GM10248 (cell line): ENCODE results near the gene SARNP.

Source experiments
- CTCF ChIA-PET: fragments of 300-600 bp; sonication (Branson Sonifier 250); formaldehyde crosslinking; extraction: SDS; loops from one replicate; lab custom pipeline; 2021; ENCODE audit warnings: antibody characterized with exemption; lab: Yijun Ruan, JAX
- POLR2A ChIA-PET: fragments of 350-650 bp; sonication (Branson Sonifier 250); formaldehyde crosslinking; extraction: SDS; loops from one replicate; lab custom pipeline; 2020; ENCODE audit warnings: antibody characterized with exemption; lab: Yijun Ruan, JAX
- DNase-seq: peaks from one replicate; pipeline ENCODE4 v3.0.0; 2012; ENCODE audit errors: extremely low spot score
- TF ChIP-seq, protein P1 (sequence below): IDR thresholded peaks from 2 replicates; pipeline ENCODE4 v1.5.1; 2012; ENCODE audit warnings: mild to moderate bottlenecking, low read depth; ENCODE audit errors: extremely low read depth, missing control alignments, control extremely low read depth

Gene SARNP

DNA sequence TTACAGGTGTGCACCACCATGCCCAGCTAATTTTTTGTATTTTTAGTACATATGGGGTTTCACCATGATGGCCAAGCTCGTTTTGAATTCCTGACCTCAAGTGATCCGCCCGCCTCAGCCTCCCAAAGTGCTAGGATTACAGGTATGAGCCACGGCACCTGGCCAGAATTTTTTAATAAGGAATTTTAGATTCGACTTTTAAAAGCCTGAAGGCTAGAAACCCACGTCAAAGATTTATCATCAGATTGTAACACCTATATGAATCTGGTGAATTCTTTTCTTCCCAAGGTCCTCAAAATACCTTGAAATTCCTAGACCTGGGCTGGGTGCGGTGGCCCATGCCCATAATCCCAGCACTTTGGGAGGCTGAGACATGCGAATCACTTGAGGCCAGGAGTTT, 43.9 kb upstream of the SARNP start:
- TF ChIP-seq, protein P1, sequence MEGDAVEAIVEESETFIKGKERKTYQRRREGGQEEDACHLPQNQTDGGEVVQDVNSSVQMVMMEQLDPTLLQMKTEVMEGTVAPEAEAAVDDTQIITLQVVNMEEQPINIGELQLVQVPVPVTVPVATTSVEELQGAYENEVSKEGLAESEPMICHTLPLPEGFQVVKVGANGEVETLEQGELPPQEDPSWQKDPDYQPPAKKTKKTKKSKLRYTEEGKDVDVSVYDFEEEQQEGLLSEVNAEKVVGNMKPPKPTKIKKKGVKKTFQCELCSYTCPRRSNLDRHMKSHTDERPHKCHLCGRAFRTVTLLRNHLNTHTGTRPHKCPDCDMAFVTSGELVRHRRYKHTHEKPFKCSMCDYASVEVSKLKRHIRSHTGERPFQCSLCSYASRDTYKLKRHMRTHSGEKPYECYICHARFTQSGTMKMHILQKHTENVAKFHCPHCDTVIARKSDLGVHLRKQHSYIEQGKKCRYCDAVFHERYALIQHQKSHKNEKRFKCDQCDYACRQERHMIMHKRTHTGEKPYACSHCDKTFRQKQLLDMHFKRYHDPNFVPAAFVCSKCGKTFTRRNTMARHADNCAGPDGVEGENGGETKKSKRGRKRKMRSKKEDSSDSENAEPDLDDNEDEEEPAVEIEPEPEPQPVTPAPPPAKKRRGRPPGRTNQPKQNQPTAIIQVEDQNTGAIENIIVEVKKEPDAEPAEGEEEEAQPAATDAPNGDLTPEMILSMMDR: no peak
- POLR2A ChIA-PET: no interaction called here
- CTCF ChIA-PET: interaction anchor here (1.2 to 1.6 kb wide), 2 partner anchors 14 to 15 kb away, joined by 3 to 4 read pairs; no protein-coding TSS in a partner anchor
- DNase-seq: no peak

DNA sequence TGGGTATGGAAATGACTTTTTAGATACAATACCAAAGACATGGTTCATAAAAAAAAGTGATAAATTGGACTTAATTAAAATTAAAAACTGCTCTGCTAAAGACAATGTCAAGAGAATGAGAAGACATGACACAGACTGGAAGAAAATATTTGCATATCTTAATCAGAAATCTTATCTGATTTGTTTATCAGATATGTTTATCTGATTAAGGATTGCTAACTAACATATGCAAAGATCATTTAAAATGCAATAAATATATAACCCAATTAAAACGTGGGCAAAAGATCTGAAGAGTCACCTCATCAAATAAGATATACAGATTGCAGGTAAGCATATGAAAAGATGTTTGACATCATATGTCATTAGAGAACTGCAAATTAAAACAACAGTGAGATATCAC, 35.2 kb upstream of the SARNP start:
- ChIA-PET CTCF (interaction anchor here (1.2 kb wide), 1 partner anchor 21 kb away, joined by 3 read pairs; no protein-coding TSS in a partner anchor), POLR2A (interaction anchor here (0.5 kb wide), 1 partner anchor 63 kb away, joined by 5 read pairs; no protein-coding TSS in a partner anchor)
- TF ChIP-seq, protein P1: no peak
- DNase-seq: no peak

DNA sequence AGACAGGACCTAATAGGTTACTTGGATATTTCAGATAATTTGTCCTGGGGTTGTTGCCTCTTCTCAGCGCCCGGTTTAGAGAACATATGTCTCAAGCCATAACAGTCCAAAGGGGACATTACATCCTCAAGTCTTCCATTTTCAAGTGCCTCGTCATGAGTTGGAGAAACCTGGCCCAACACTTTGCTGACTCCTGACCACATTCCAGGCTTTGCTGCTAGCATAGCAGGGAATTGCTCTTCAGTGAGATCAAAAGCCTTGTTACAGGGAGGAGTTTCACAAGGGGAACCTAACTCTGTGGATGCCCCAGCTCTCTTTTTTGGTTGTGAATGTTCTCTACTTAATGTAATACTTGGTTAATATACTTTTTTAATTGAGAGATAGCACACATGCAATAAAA, 33.4 kb upstream of the SARNP start:
- DNase-seq: no peak
- ChIA-PET POLR2A (no interaction called here), CTCF (interaction anchor here (1.1 kb wide), 1 partner anchor 89 kb away, joined by 3 read pairs; no protein-coding TSS in a partner anchor)
- TF ChIP-seq, protein P1: no peak

DNA sequence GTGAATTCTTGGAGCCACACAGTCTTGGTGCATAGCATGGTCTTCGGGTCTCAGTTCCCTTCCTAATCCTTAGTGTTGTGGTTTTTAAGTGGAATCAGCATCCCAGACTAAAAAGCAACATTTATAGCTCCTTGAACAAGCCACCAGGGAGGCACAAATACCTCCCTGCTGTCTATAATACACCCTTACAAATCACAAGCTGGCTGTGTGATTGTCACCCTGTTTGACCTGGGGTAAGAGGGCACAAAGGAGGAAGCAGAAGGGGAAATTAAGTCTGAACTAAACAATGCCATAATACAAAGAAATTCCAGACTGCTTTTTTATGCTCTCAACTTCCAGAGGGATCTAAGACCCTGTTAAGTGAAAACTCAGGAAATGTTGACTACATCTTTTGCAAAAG, 32.9 kb upstream of the SARNP start:
- POLR2A ChIA-PET: no interaction called here

DNA sequence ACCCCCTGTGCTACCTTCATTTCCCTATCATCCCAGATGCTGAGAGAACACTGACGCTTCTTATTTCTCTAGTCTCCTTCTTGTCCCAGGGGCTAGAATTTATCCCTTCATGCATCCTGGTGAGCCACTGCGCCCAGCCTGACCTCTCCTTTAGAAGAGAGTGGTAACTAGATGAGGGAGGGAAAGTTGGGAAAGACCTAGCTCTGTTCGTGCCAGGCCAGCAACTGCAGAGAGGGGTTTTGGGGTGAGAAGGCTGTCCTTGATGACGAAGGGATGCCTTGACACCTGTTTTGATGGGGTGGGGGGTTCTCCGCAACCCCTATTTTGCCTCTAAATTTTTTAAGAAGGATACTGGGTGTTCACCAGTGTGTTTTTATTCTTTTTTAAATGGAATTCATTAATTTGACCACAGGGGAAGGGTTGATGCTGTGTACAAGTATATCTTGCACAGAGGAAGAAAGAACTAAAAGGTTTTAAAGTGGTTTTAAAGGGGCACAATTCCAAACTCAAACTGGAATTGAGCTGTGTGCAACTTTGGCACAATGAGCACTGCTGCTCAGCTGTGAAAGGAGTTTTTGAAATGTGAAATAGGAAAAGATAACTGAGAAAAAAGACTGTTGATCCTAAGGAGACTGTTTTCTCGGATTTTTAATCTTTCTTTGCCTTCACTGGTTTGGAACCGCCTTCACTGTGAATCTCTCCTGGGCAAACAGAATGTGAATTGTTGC, 32.3 kb upstream of the SARNP start:
- DNase-seq: no peak
- ChIA-PET POLR2A (interaction anchor here (0.6 kb wide), 1 partner anchor 196 kb away, joined by 6 read pairs; no protein-coding TSS in a partner anchor), CTCF (interaction anchor here (1.1 to 1.2 kb wide), 2 partner anchors 10 to 90 kb away, joined by 3 read pairs; no protein-coding TSS in a partner anchor)
- TF ChIP-seq, protein P1: no peak

More for the DNA sequence above, 32.9 kb upstream of the SARNP start:
- DNase-seq: no peak
- TF ChIP-seq, protein P1: no peak
- CTCF ChIA-PET: interaction anchor here (1.1 kb wide), 1 partner anchor 90 kb away, joined by 3 read pairs; no protein-coding TSS in a partner anchor

DNA sequence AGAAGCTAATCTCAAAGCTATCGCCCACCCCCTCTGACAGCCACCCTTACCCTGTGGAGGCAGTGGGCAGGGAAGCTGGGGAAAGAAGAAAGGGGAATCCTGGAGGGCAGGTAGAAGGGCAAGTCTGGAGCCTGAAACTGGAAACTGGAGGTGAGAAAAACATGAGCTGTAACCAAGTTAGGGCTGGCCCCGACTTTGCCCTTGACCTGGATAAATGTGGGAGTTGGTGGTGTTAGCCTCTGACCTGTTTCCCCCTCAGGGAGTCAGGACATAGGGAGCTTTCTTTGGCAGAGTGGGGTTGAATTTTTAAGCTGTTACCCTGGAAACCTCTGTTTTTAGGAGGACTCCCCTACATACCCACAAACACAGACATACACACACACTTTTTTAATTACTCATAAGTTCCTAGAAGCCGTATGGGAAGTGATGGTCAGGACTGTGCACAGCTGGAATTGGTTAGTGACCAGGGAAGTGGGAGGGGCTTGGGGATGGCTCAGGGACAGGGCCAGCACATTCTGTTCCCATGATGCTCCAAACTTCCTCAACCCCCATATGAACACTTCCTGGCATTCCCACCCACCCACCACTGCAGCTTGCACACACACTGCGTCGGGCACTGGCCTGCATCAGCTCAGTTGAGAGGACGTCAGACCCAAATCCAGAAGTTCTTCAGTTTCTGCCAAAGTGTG, 30.2 kb upstream of the SARNP start:
- DNase-seq: no peak
- POLR2A ChIA-PET: interaction anchor here (0.5 kb wide), 1 partner anchor 159 kb away, joined by 6 read pairs; no protein-coding TSS in a partner anchor
- TF ChIP-seq, protein P1: no peak
- CTCF ChIA-PET: interaction anchor here (0.9 to 2.3 kb wide), 5 partner anchors 11 to 109 kb away, joined by 3 to 8 read pairs (median 4); no protein-coding TSS in a partner anchor
